ENCODE data around the gene OCSTAMP.

OCSTAMP gene

DNA sequence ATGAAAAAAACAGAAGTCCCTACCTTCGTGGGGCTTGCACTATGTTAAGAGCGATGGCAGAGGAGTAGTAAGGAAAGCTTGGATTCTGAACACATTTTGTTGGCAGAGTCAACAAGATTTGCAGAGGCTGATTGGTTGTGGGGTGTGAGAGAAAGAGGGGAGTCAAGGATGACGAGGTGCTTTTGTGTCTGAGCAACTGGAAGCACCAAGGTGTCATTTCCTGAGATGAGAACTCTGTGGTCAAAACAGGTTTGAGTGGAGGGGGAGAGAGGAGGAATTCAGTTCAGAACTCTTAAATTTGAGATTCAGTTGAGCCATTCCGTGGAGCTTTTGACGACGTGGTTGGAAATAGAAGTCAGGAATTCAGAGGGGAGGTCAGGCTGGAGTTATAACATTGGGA is 3.5 kb downstream of the OCSTAMP start:
- H2BK12ac ChIP-seq (ENCODE audit: low read length), result no peak overlapping the region
- H2BK15ac ChIP-seq (ENCODE audit: low read length), result no peak overlapping the region
- H3K27ac ChIP-seq (replicated peaks; ENCODE audit: low read length), result no peak overlapping the region
- WGBS, 2 donors (ENCODE audit: extremely low coverage in 2 of 2, insufficient read length in 2 of 2, insufficient replicate concordance in 1 of 2), result no CpG with 5 or more reads among the region's 6 CpGs
- no peaks in the 10 kb centered on the region for H3K36me3 ChIP-seq (replicated peaks in 1 of 2; ENCODE audit: control insufficient read depth in 2 of 2, insufficient read depth in 2 of 2, low read length in 2 of 2)
- H4K91ac ChIP-seq (ENCODE audit: low read depth, low read length, poor library complexity), result no peak overlapping the region
- H3K9me3 ChIP-seq (replicated peaks in 1 of 2; ENCODE audit: control insufficient read depth in 2 of 2, insufficient read depth in 1 of 2, low read depth in 1 of 2, low read length in 2 of 2), result no peaks in the 10 kb centered on the region
- H3K4me3 ChIP-seq (ENCODE audit: low read length in 2 of 2), result no peak overlapping the region
- no peaks in the 10 kb centered on the region for H3K27me3 ChIP-seq (ENCODE audit: control insufficient read depth in 3 of 3, insufficient read depth in 3 of 3, low read depth in 1 of 3, low read length in 3 of 3)
- no peak overlapping the region for H3K23ac ChIP-seq (ENCODE audit: low read depth, low read length, poor library complexity)
- H3K4me1 ChIP-seq (ENCODE audit: control insufficient read depth in 2 of 2, insufficient read depth in 1 of 2, low read depth in 1 of 2, low read length in 2 of 2), result peaks cover under 1 to 6% of the 10 kb centered on the region in 2 donors
- no peak overlapping the region for H3K18ac ChIP-seq (ENCODE audit: low read length)
- no peak overlapping the region for H2BK5ac ChIP-seq (ENCODE audit: low read length)
- H2AK5ac ChIP-seq (ENCODE audit: low read depth, low read length), result no peak overlapping the region
- no peak overlapping the region for H2BK120ac ChIP-seq (ENCODE audit: low read depth, low read length)
- no peak overlapping the region for H3K9ac ChIP-seq (ENCODE audit: low read depth, low read length, poor library complexity)
- no peak overlapping the region for H2AFZ ChIP-seq (ENCODE audit: low read length)
- H3K79me1 ChIP-seq (ENCODE audit: low read depth, low read length), result no peaks in the 10 kb centered on the region
- H3K4me2 ChIP-seq (ENCODE audit: insufficient read depth, low read length, poor library complexity, severe bottlenecking), result no peak overlapping the region
- no peak overlapping the region for H4K8ac ChIP-seq (ENCODE audit: low read depth, low read length)
- H3K4ac ChIP-seq (ENCODE audit: low read length), result no peak overlapping the region
- no peak for DNase-seq (ENCODE audit: low spot score)
- no peak overlapping the region for H3K14ac ChIP-seq (ENCODE audit: low read length)

DNA sequence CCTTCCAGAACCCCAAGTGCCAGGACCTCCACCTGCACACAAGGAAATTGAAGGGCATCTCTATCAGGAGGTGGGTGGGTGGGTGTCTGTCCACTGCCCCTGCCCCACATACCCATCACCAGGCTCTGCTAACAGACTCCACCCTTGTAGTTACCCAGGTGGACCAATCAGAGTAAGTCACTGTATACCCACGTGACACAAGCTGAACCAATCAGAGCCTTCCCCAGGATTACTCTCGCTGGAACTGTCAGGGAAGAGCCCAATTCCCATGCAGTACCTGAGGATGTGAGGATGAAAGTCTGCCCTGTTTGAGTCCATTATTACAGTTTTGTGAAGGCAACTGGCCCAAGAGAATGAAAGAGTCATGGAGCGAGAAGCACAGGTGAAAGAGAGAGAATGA is 4.2 kb downstream of the OCSTAMP start:
- Histone ChIP-seq H2BK120ac (ENCODE audit: low read depth, low read length) (no peak overlapping the region), H3K4ac (ENCODE audit: low read length) (no peak overlapping the region), H3K23ac (ENCODE audit: low read depth, low read length, poor library complexity) (no peak overlapping the region), H2AK5ac (ENCODE audit: low read depth, low read length) (no peak overlapping the region), H3K9me3 (replicated peaks in 1 of 2; ENCODE audit: control insufficient read depth in 2 of 2, insufficient read depth in 1 of 2, low read depth in 1 of 2, low read length in 2 of 2) (no peaks in the 10 kb centered on the region), H3K79me1 (ENCODE audit: low read depth, low read length) (no peaks in the 10 kb centered on the region), H3K9ac (ENCODE audit: low read depth, low read length, poor library complexity) (no peak overlapping the region), H3K4me3 (ENCODE audit: low read length in 2 of 2) (no peak overlapping the region), H2AFZ (ENCODE audit: low read length) (no peak overlapping the region), H4K91ac (ENCODE audit: low read depth, low read length, poor library complexity) (no peak overlapping the region), H4K8ac (ENCODE audit: low read depth, low read length) (peak overlapping the region; percentile 55), H3K18ac (ENCODE audit: low read length) (no peak overlapping the region), H2BK15ac (ENCODE audit: low read length) (no peak overlapping the region), H3K14ac (ENCODE audit: low read length) (no peak overlapping the region), H3K36me3 (replicated peaks in 1 of 2; ENCODE audit: control insufficient read depth in 2 of 2, insufficient read depth in 2 of 2, low read length in 2 of 2) (no peaks in the 10 kb centered on the region), H2BK12ac (ENCODE audit: low read length) (no peak overlapping the region), H3K27ac (replicated peaks; ENCODE audit: low read length) (no peak overlapping the region), H2BK5ac (ENCODE audit: low read length) (no peak overlapping the region), H3K4me1 (ENCODE audit: control insufficient read depth in 2 of 2, insufficient read depth in 1 of 2, low read depth in 1 of 2, low read length in 2 of 2) (no peaks in the 10 kb centered on the region), H3K4me2 (ENCODE audit: insufficient read depth, low read length, poor library complexity, severe bottlenecking) (no peak overlapping the region), H3K27me3 (ENCODE audit: control insufficient read depth in 3 of 3, insufficient read depth in 3 of 3, low read depth in 1 of 3, low read length in 3 of 3) (no peaks in the 10 kb centered on the region)
- WGBS, 2 donors (ENCODE audit: extremely low coverage in 2 of 2, insufficient read length in 2 of 2, insufficient replicate concordance in 1 of 2), result no CpG with 5 or more reads among the region's 3 CpGs
- DNase-seq (ENCODE audit: low spot score), result no peak

DNA sequence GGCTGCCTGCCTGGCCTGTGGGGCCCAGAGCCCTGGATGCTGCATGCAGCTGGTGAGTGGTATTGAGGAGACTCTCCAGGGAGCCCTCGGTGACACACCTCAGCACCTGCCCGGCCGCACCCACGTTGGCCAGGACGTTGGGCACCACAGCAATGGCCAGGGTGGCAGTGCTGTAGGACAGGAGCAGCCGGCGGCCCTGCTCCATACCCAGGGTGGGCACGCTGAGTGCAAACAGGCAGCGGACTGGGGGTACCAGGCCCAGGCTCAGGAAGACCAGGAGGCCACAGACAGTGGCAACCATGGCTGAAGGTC is 4.7 kb downstream of the OCSTAMP start:
- H2AK5ac ChIP-seq (ENCODE audit: low read depth, low read length), result no peak overlapping the region

DNA sequence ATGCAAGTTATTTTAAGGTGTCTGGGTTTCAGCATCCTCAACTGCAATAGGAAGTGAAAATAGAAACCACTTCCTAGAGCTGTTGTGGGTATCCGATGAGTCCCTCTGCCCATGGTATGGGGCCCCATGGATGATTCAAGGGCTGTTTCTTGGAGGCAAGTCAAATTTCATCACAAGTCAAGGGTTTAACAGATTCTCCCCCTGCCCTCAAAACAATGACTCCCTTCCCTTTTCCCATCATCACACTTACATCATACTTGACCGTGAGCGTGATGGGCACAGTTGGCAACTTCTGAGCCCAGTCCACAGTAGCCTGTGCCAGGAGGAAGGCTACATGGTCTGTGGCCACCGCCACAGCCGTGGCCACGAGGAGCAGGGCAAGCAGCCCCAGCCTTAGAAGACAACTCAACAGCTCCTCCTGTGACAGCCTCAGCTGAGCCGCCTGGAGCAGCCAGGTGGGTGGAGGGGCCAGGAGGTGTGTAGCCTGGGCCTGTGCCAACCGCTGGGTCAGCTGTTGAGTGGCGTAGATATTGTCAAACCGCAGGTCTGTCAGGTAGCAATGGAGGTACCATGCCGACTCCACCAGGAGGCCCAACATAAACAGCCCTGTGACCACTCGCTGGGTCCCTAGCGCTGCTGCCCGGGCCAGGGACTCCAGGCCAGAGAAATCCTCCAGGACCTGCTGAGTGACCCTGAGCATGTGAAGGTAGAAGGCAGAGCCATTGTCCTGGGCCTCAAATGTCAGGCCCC is 5.2 kb downstream of the OCSTAMP start:
- Histone ChIP-seq H3K4ac (ENCODE audit: low read length) (no peak overlapping the region), H3K14ac (ENCODE audit: low read length) (peak overlapping the region; percentile 12), H3K79me1 (ENCODE audit: low read depth, low read length) (no peaks in the 10 kb centered on the region), H3K4me3 (ENCODE audit: low read length in 2 of 2) (no peak overlapping the region), H3K36me3 (replicated peaks in 1 of 2; ENCODE audit: control insufficient read depth in 2 of 2, insufficient read depth in 2 of 2, low read length in 2 of 2) (no peaks in the 10 kb centered on the region), H2AK5ac (ENCODE audit: low read depth, low read length) (peak overlapping the region; percentile 30), H3K9ac (ENCODE audit: low read depth, low read length, poor library complexity) (no peak overlapping the region), H4K8ac (ENCODE audit: low read depth, low read length) (no peak overlapping the region), H3K27me3 (ENCODE audit: control insufficient read depth in 3 of 3, insufficient read depth in 3 of 3, low read depth in 1 of 3, low read length in 3 of 3) (no peaks in the 10 kb centered on the region), H3K23ac (ENCODE audit: low read depth, low read length, poor library complexity) (no peak overlapping the region), H3K9me3 (replicated peaks in 1 of 2; ENCODE audit: control insufficient read depth in 2 of 2, insufficient read depth in 1 of 2, low read depth in 1 of 2, low read length in 2 of 2) (no peaks in the 10 kb centered on the region), H3K18ac (ENCODE audit: low read length) (peak overlapping the region; percentile 5), H2BK15ac (ENCODE audit: low read length) (no peak overlapping the region), H3K4me1 (ENCODE audit: control insufficient read depth in 2 of 2, insufficient read depth in 1 of 2, low read depth in 1 of 2, low read length in 2 of 2) (no peaks in the 10 kb centered on the region), H2AFZ (ENCODE audit: low read length) (no peak overlapping the region), H2BK120ac (ENCODE audit: low read depth, low read length) (no peak overlapping the region), H3K4me2 (ENCODE audit: insufficient read depth, low read length, poor library complexity, severe bottlenecking) (no peak overlapping the region), H4K91ac (ENCODE audit: low read depth, low read length, poor library complexity) (peak overlapping the region; percentile 6), H3K27ac (replicated peaks; ENCODE audit: low read length) (no peak overlapping the region), H2BK12ac (ENCODE audit: low read length) (peak overlapping the region; percentile 24), H2BK5ac (ENCODE audit: low read length) (no peak overlapping the region)
- WGBS, 2 donors (ENCODE audit: extremely low coverage in 2 of 2, insufficient read length in 2 of 2, insufficient replicate concordance in 1 of 2), result no CpG with 5 or more reads among the region's 14 CpGs
- no peak for DNase-seq (ENCODE audit: low spot score)

More for the DNA sequence above, 4.7 kb downstream of the OCSTAMP start:
- Histone ChIP-seq H2AFZ (ENCODE audit: low read length) (no peak overlapping the region), H2BK15ac (ENCODE audit: low read length) (no peak overlapping the region), H3K36me3 (replicated peaks in 1 of 2; ENCODE audit: control insufficient read depth in 2 of 2, insufficient read depth in 2 of 2, low read length in 2 of 2) (no peaks in the 10 kb centered on the region), H3K27me3 (ENCODE audit: control insufficient read depth in 3 of 3, insufficient read depth in 3 of 3, low read depth in 1 of 3, low read length in 3 of 3) (no peaks in the 10 kb centered on the region), H3K4me2 (ENCODE audit: insufficient read depth, low read length, poor library complexity, severe bottlenecking) (no peak overlapping the region), H4K91ac (ENCODE audit: low read depth, low read length, poor library complexity) (no peak overlapping the region), H3K18ac (ENCODE audit: low read length) (no peak overlapping the region), H3K27ac (replicated peaks; ENCODE audit: low read length) (no peak overlapping the region), H2BK5ac (ENCODE audit: low read length) (no peak overlapping the region), H3K4me3 (ENCODE audit: low read length in 2 of 2) (no peak overlapping the region), H3K14ac (ENCODE audit: low read length) (no peak overlapping the region), H3K79me1 (ENCODE audit: low read depth, low read length) (no peaks in the 10 kb centered on the region), H2BK120ac (ENCODE audit: low read depth, low read length) (no peak overlapping the region), H4K8ac (ENCODE audit: low read depth, low read length) (no peak overlapping the region), H2BK12ac (ENCODE audit: low read length) (no peak overlapping the region), H3K9ac (ENCODE audit: low read depth, low read length, poor library complexity) (no peak overlapping the region), H3K9me3 (replicated peaks in 1 of 2; ENCODE audit: control insufficient read depth in 2 of 2, insufficient read depth in 1 of 2, low read depth in 1 of 2, low read length in 2 of 2) (no peaks in the 10 kb centered on the region), H3K23ac (ENCODE audit: low read depth, low read length, poor library complexity) (no peak overlapping the region), H3K4me1 (ENCODE audit: control insufficient read depth in 2 of 2, insufficient read depth in 1 of 2, low read depth in 1 of 2, low read length in 2 of 2) (no peaks in the 10 kb centered on the region), H3K4ac (ENCODE audit: low read length) (no peak overlapping the region)
- WGBS, 2 donors (ENCODE audit: extremely low coverage in 2 of 2, insufficient read length in 2 of 2, insufficient replicate concordance in 1 of 2), result no CpG with 5 or more reads among the region's 9 CpGs
- no peak for DNase-seq (ENCODE audit: low spot score)

All from neuronal stem cell (in vitro differentiated cells).